KMS-11 (cell line): ENCODE measurements around the gene FANK1.

Experiments
- H2AFZ ChIP-seq: fragments of 200-600 bp; sonication (generic); 2 replicates; pipeline ENCODE4 v1.6.1; 2016; ENCODE audit warnings: antibody characterized with exemption, mixed run types, low read depth
- H3K27ac ChIP-seq: fragments of 200-600 bp; sonication (generic); 2 replicates; pipeline ENCODE4 v1.6.1; 2016; ENCODE audit warnings: mild to moderate bottlenecking, mixed run types
- H3K27me3 ChIP-seq: fragments of 200-600 bp; sonication (generic); 2 replicates; pipeline ENCODE4 v1.6.1; 2017; ENCODE audit warnings: mild to moderate bottlenecking, low read depth, mixed run types, moderate library complexity; ENCODE audit not compliant: insufficient read depth
- H3K36me3 ChIP-seq: fragments of 200-600 bp; sonication (generic); 2 replicates; pipeline ENCODE4 v1.6.1; 2017; ENCODE audit warnings: mild to moderate bottlenecking, mixed run types; ENCODE audit not compliant: insufficient read depth
- H3K4me1 ChIP-seq: fragments of 200-600 bp; sonication (generic); 2 replicates; pipeline ENCODE4 v1.6.1; 2016; ENCODE audit warnings: mild to moderate bottlenecking, low read depth, mixed run types; ENCODE audit not compliant: poor library complexity, severe bottlenecking
- H3K4me2 ChIP-seq: fragments of 200-600 bp; sonication (generic); 2 replicates; pipeline ENCODE4 v1.7.0; 2016; ENCODE audit warnings: mild to moderate bottlenecking, mixed run types
- H3K4me3 ChIP-seq: fragments of 200-600 bp; sonication (generic); IDR thresholded peaks from 2 replicates; pipeline ENCODE4 v1.6.1; 2017; ENCODE audit warnings: low read depth, low read length, mixed read lengths; ENCODE audit not compliant: insufficient read depth
- H3K79me2 ChIP-seq: fragments of 200-600 bp; sonication (generic); 2 replicates; pipeline ENCODE4 v1.6.1; 2016; ENCODE audit warnings: low read depth, mixed run types; ENCODE audit not compliant: insufficient read depth
- H3K9ac ChIP-seq: fragments of 200-600 bp; sonication (generic); 2 replicates; pipeline ENCODE4 v1.6.1; 2016; ENCODE audit warnings: mild to moderate bottlenecking, mixed run types
- H4K20me1 ChIP-seq: fragments of 200-600 bp; sonication (generic); 2 replicates; pipeline ENCODE4 v1.6.1; 2016; ENCODE audit warnings: mild to moderate bottlenecking, mixed run types; ENCODE audit not compliant: insufficient read depth
- CTCF ChIP-seq: fragments of 200-600 bp; sonication (generic); conservative IDR thresholded peaks from 2 replicates; pipeline ENCODE4 v1.6.1; 2017; ENCODE audit warnings: low read depth, mild to moderate bottlenecking, antibody characterized with exemption, low read length, moderate library complexity, mixed read lengths

The FANK1 gene

GRCh38 chr10:125984346-125984745, 88.0 kb downstream of the FANK1 start:
- Histone ChIP-seq H3K79me2 (no peaks in the 10 kb centered on the region), H3K9ac (no peak overlapping the region), H3K27me3 (no peaks in the 10 kb centered on the region), H3K4me1 (no peaks in the 10 kb centered on the region), H3K27ac (no peak overlapping the region), H2AFZ (no peak overlapping the region), H3K4me3 (no peak overlapping the region), H4K20me1 (no peaks in the 10 kb centered on the region), H3K4me2 (no peak overlapping the region), H3K36me3 (no peaks in the 10 kb centered on the region)
- TF ChIP-seq CTCF, result no peak

DNA sequence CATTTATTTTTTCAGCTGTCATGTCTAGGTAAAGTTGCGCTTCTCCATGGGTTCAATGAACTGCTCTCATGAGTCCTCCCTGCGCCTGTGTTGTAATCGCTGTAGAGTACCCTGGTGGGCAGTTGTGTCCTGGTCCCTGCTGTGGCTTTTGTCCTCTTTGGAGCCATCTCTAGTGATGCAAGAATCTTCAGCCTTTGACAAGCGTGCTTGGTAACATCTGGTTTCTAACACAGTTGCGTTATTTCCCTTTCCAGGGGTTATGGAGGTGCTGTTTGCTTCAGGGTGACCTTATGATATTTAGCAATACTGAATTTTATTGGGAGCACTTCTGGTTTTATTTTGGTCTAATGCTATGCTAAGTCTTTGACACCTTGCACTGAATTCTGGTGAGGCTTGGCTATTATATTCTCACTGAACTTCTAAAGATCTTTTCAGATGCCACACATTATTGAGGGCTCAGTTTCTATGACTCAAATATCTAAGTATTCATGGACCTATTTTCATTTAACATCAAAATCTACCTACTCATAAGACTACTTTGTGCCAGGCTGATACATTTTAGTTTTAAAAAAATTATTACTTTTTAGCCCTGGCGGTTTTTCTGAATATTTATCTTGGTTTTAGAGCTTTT, 88.6 kb downstream of the FANK1 start:
- TF ChIP-seq CTCF, result no peak
- no peak overlapping the region for H3K4me3 ChIP-seq

DNA sequence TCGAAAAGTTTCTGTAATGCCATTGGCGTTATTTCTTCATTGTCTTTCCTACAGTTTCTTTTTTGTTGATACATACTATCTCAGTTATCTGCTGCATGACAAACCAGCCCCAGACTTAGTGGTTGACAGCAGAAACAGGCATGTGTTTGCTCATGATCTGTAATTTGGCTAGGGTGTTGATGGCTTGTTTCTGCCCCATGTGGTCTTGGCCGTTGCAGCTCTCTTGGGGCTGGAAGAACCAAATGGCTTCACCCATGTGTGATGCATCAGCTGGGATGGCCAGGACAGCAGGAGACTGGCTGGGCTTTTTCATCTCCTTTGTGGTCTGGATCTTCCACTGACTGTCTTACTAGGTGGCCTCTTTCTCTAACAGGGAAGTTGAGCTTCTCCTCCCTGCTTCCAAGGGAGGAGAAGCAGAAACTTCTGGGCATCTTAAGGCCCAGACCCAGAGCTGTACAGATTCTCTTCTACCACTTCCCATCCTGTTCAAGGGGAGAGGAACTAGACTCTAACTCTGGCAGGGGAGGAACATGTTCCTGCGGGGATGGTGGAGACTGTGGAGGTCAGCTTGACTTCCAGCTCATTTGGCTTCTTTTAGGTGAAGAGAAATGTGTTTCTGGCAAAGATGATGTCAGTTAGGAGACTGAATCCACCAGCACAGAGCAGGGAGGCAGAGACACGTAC, 89.3 kb downstream of the FANK1 start:
- Histone ChIP-seq H3K4me1 (no peaks in the 10 kb centered on the region), H3K27ac (no peak overlapping the region), H2AFZ (no peak overlapping the region), H3K27me3 (no peaks in the 10 kb centered on the region), H3K36me3 (no peaks in the 10 kb centered on the region), H4K20me1 (no peaks in the 10 kb centered on the region), H3K4me2 (no peak overlapping the region), H3K4me3 (no peak overlapping the region), H3K79me2 (no peaks in the 10 kb centered on the region), H3K9ac (no peak overlapping the region)
- no peak for TF ChIP-seq CTCF

More for the DNA sequence above, 88.6 kb downstream of the FANK1 start:
- Histone ChIP-seq H3K9ac (no peak overlapping the region), H3K79me2 (no peaks in the 10 kb centered on the region), H3K4me2 (no peak overlapping the region), H3K36me3 (no peaks in the 10 kb centered on the region), H3K27me3 (no peaks in the 10 kb centered on the region), H2AFZ (no peak overlapping the region), H3K27ac (no peak overlapping the region), H4K20me1 (no peaks in the 10 kb centered on the region), H3K4me1 (no peaks in the 10 kb centered on the region)

DNA sequence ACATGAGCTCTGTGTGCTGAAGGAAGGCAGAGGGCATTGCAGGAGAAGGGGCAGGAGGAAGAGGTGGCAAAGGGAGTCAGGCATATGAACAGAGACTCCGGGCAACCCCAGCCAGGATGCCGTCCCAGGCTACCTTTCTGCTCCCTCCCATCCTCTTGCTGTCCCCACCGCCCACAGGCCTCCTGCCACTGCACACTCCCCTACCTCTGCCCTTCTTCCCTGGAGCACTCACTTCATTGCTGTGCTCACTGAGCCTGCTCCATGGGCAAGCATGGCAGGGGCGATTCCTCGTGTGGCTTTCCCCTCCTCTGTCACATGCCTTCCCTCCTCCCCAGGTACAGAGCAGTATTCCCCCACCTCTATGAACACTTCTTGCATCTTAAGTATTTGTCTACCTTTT, 93.4 kb downstream of the FANK1 start:
- Histone ChIP-seq H3K4me3 (no peak overlapping the region), H4K20me1 (no peaks in the 10 kb centered on the region), H3K27ac (no peak overlapping the region), H2AFZ (no peak overlapping the region), H3K4me1 (no peaks in the 10 kb centered on the region), H3K4me2 (no peak overlapping the region), H3K9ac (no peak overlapping the region), H3K27me3 (no peaks in the 10 kb centered on the region), H3K36me3 (no peaks in the 10 kb centered on the region), H3K79me2 (no peaks in the 10 kb centered on the region)
- no peak for TF ChIP-seq CTCF
